Gastroesophageal sphincter (tissue), 4 donors: Measurements from ENCODE around the gene MIF4GD. TPM values are rescaled to one million over a fixed set of nuclear protein-coding genes. Genes with fewer than 3 reads are reported as not detected.

ENCODE experiments used
- ATAC-seq: fragments of 150-250 bp; one replicate; pipeline ENCODE4 v1.9.1; 2016; ENCODE audit warnings: mild to moderate bottlenecking, moderate library complexity
- H3K27ac ChIP-seq, 4 donors: fragments of 200-600 bp; sonication (generic) in 3 of 4; 1 replicate in 3 of 4; 2 replicates in 1 of 4; pipeline ENCODE4 v1.5.1; 2016 to 2019
- H3K27me3 ChIP-seq: fragments of 200-600 bp; sonication (generic); one replicate; pipeline ENCODE4 v1.5.1; 2019
- H3K36me3 ChIP-seq, 2 donors: fragments of 200-600 bp; sonication (generic); one replicate each; pipeline ENCODE4 v1.5.1; 2019; ENCODE audit warnings: control low read depth in 1 of 2
- H3K4me1 ChIP-seq, 3 donors: fragments of 200-600 bp; sonication (generic); 1 replicate in 2 of 3; 2 replicates in 1 of 3; pipeline ENCODE4 v1.5.1; 2016 to 2019; ENCODE audit warnings: control low read depth in 2 of 3
- H3K4me3 ChIP-seq, 2 donors: fragments of 200-600 bp; sonication (generic); one replicate each; pipeline ENCODE4 v1.5.1; 2019; ENCODE audit warnings: mild to moderate bottlenecking in 1 of 2, moderate library complexity in 1 of 2
- H3K9me3 ChIP-seq, 3 donors: fragments of 200-600 bp; sonication (generic); one replicate each; pipeline ENCODE4 v1.5.1; 2017 to 2019; ENCODE audit warnings: control low read depth in 2 of 3
- EP300 ChIP-seq: sonication (generic); formaldehyde crosslinking; IDR thresholded peaks from one replicate; pipeline ENCODE4 v1.6.1; 2017; ENCODE audit warnings: antibody characterized with exemption, mild to moderate bottlenecking
- POLR2A ChIP-seq, 2 donors: fragments of 450-650 bp; IDR thresholded peaks; one replicate each; pipeline ENCODE4 v1.6.1; 2017; ENCODE audit warnings: antibody characterized with exemption in 2 of 2, mild to moderate bottlenecking in 2 of 2, moderate library complexity in 1 of 2
- POLR2AphosphoS5 ChIP-seq: sonication (generic); formaldehyde crosslinking; IDR thresholded peaks from one replicate; pipeline ENCODE4 v1.6.1; 2017; ENCODE audit warnings: antibody characterized with exemption
- WGBS, 2 donors: methylation state at CpG; one replicate each; pipeline ENCODE4 v1.1.5; 2018; ENCODE audit warnings: low coverage in 1 of 2; 5-methylcytosine and 5-hydroxymethylcytosine counted together
- total RNA-seq, 4 donors: library from RNA; depleted of rRNA; stranded (reverse); fragments of >200 nt; gene quantifications; one replicate each; pipeline ENCODE4 v1.1.0, GENCODE V29; 2016
- TF ChIP-seq, protein P1 (sequence below), 4 experiments: fragments of 200-600 bp in 2 of 4; fragments of 450-650 bp in 2 of 4; sonication (generic) in 1 of 4; IDR thresholded peaks; one replicate each; pipeline ENCODE4 v1.5.1; 2017 to 2019; ENCODE audit warnings: antibody characterized with exemption in 4 of 4, mild to moderate bottlenecking in 2 of 4, moderate library complexity in 2 of 4

MIF4GD gene
- total RNA-seq, 4 donors from 2014 or later, result 28.5 to 50.7 (median 44.4) TPM

DNA sequence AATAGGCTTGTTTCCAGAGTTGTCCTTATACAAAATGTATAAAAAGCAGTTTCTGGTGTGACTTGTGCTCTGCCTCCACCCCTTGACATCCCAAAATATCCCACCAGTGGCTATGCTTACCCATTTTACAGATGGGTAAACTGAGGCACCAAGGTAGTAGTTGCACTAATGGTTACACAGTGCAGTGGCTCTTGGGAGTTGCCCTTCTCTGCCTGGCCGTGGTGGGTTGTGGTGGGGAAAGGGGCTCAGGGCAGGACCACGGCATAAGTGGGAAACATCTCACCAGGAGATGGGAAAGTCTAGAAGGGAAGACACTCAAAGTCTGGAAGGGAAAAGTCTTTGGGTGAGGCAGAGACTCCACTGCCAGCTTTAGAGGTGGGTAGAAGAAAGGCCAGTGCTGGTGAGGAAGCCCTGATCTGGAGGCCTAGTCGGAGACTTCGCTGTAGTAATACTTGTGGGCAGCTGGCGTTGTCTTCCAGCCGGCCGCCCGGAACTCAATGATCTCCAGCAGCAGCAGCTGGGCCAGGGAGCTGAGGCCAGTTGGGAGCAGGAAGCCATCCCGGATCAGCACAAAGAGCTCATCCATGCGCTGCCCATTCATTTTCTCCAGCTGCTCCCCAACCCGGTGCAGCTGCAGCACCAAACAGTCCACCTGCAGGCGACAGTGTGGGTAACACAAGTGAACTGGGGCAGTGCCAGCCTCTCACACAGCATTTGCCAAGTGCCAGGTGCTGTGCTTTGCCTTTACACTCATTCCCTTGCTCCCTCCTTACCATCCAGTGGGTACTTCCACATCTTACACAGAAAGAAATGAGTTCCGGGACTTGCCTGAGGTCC, 4.5 kb downstream of the MIF4GD start:
- WGBS, 2 donors, result 77 to 84% methylated on average over 10 of the region's 13 CpGs
- H3K4me1 ChIP-seq, result peaks cover 0 to 35% (median 15%) of the 10 kb centered on the region in 3 donors
- ATAC-seq, result no peak
- TF ChIP-seq, protein P1, sequence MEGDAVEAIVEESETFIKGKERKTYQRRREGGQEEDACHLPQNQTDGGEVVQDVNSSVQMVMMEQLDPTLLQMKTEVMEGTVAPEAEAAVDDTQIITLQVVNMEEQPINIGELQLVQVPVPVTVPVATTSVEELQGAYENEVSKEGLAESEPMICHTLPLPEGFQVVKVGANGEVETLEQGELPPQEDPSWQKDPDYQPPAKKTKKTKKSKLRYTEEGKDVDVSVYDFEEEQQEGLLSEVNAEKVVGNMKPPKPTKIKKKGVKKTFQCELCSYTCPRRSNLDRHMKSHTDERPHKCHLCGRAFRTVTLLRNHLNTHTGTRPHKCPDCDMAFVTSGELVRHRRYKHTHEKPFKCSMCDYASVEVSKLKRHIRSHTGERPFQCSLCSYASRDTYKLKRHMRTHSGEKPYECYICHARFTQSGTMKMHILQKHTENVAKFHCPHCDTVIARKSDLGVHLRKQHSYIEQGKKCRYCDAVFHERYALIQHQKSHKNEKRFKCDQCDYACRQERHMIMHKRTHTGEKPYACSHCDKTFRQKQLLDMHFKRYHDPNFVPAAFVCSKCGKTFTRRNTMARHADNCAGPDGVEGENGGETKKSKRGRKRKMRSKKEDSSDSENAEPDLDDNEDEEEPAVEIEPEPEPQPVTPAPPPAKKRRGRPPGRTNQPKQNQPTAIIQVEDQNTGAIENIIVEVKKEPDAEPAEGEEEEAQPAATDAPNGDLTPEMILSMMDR (IDR thresholded peaks at IDR 0.05), result no peak
- no peak for TF ChIP-seq POLR2AphosphoS5
- no peak for TF ChIP-seq EP300
- TF ChIP-seq POLR2A (IDR thresholded peaks at IDR 0.05), result no peak
- H3K9me3 ChIP-seq, result no peaks in the 10 kb centered on the region
- no peaks in the 10 kb centered on the region for H3K27me3 ChIP-seq
- peaks cover 0 to 50% of the 10 kb centered on the region in 2 donors for H3K36me3 ChIP-seq
- no peak overlapping the region for H3K4me3 ChIP-seq
- no peak overlapping the region for H3K27ac ChIP-seq

DNA sequence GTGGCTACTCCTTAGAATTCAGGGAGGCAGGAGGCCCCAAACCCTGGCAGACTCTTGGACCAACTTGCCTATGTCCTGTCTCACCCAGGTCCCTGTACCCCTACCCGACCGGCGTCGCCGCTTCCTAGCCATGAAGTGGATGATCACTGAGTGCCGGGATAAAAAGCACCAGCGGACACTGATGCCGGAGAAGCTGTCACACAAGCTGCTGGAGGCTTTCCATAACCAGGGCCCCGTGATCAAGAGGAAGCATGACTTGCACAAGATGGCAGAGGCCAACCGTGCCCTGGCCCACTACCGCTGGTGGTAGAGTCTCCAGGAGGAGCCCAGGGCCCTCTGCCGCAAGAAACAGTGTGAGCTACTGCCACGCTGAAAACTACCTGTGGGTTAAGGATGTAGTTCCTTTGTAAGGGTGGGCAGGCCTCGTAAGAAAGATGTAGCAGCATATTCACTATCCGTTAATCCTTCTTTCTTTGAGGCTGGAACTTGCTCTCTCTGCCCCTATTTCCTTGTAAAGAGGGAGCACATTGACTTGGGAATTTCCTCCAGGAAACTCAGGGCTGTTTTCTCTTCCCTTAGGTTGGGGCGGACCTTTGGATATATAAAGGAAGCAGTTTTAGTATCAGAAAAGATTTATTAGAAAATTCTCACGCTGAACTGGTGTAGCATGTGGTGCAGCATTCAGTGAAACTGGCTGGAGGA, 5.3 kb downstream of the MIF4GD start:
- Histone ChIP-seq H3K4me3 (no peak overlapping the region), H3K27ac (no peak overlapping the region), H3K9me3 (no peaks in the 10 kb centered on the region), H3K36me3 (peaks cover 0 to 50% of the 10 kb centered on the region in 2 donors), H3K4me1 (peaks cover 0 to 37% (median 15%) of the 10 kb centered on the region in 3 donors), H3K27me3 (no peaks in the 10 kb centered on the region)
- TF ChIP-seq POLR2AphosphoS5 (no peak), POLR2A (IDR thresholded peaks at IDR 0.05) (no peak), EP300 (no peak)
- TF ChIP-seq, protein P1 (IDR thresholded peaks at IDR 0.05), result no peak
- WGBS, 2 donors, result 73 to 82% methylated on average over 3 to 9 of the region's 17 CpGs
- ATAC-seq, result no peak

DNA sequence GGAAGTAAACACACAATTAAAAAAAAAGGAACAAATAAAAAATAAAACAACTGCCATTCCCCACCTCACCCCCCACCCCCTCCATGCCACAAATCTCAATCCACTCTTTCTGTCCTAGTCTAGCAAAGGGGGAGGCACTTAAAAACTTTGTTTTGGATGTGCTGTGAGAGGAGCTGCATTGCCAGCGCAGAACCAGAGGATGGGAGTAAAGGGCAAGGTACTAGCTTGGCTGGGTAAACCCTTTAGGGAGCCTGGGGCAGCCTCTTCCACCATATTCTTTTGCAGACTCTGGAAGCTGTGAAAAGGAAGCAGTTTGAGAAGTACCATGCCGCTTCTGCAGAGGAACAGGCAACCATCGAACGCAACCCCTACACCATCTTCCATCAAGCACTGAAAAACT, 8.0 kb downstream of the MIF4GD start:
- WGBS, 2 donors, result 92% methylated on average over 3 of the region's 4 CpGs; no CpG with 5 or more reads in 1 of the 2 donors
- peaks cover 0 to 50% of the 10 kb centered on the region in 2 donors for H3K36me3 ChIP-seq
- TF ChIP-seq POLR2AphosphoS5, result no peak
- TF ChIP-seq, protein P1 (IDR thresholded peaks at IDR 0.05), result no peak
- no peak for TF ChIP-seq EP300
- TF ChIP-seq POLR2A (IDR thresholded peaks at IDR 0.05), result no peak
- no peak overlapping the region for H3K27ac ChIP-seq
- ATAC-seq, result no peak
- peaks cover 8 to 52% (median 24%) of the 10 kb centered on the region in 3 donors for H3K4me1 ChIP-seq
- H3K9me3 ChIP-seq, result no peaks in the 10 kb centered on the region
- no peak overlapping the region for H3K4me3 ChIP-seq
- H3K27me3 ChIP-seq, result no peaks in the 10 kb centered on the region

DNA sequence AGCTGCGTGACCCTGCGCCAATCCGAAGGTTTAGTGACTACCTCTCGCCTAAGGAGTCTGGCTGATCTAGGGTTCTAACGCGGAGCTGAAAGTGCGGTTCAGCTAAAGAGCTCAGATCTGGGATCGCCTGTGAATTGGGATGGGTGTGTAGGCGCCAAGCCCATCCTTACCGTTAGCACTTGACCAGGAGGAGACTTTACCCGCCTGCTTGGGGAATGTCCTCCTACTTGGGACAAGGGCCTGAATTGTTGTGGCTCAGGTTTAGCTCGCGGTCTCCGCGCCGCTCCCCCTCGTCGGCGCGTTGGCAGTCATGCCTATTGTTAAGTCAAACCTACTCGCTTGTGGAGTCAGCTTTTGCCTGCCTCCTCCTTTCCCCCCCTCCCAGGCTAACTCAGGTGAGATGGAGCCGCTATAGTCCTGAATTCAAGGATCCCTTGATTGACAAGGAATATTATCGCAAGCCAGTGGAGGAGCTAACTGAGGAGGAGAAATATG, 8.9 kb downstream of the MIF4GD start:
- ATAC-seq, result peak; percentile 37
- Histone ChIP-seq H3K9me3 (no peaks in the 10 kb centered on the region), H3K27ac (peak overlapping the region; percentile 77 to 95 (median 90)), H3K36me3 (peaks cover 0 to 43% of the 10 kb centered on the region in 2 donors), H3K4me1 (peaks cover 8 to 49% (median 24%) of the 10 kb centered on the region in 3 donors), H3K27me3 (no peaks in the 10 kb centered on the region), H3K4me3 (peak overlapping the region; percentile 70 to 99)
- no peak for TF ChIP-seq EP300
- TF ChIP-seq, protein P1 (IDR thresholded peaks at IDR 0.05), result no peak
- no peak for TF ChIP-seq POLR2AphosphoS5
- no peak for TF ChIP-seq POLR2A (IDR thresholded peaks at IDR 0.05)
- 5 to 20% methylated on average over 1 to 4 of the region's 23 CpGs for WGBS, 2 donors
